ENCODE measurements around the gene C1D.
"Not testable (repeated sequence)": the region's sequence is repeated elsewhere in the genome, so short reads cannot be mapped to it uniquely, and the experiment has no call there.

C1D gene, protein sequence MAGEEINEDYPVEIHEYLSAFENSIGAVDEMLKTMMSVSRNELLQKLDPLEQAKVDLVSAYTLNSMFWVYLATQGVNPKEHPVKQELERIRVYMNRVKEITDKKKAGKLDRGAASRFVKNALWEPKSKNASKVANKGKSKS

DNA sequence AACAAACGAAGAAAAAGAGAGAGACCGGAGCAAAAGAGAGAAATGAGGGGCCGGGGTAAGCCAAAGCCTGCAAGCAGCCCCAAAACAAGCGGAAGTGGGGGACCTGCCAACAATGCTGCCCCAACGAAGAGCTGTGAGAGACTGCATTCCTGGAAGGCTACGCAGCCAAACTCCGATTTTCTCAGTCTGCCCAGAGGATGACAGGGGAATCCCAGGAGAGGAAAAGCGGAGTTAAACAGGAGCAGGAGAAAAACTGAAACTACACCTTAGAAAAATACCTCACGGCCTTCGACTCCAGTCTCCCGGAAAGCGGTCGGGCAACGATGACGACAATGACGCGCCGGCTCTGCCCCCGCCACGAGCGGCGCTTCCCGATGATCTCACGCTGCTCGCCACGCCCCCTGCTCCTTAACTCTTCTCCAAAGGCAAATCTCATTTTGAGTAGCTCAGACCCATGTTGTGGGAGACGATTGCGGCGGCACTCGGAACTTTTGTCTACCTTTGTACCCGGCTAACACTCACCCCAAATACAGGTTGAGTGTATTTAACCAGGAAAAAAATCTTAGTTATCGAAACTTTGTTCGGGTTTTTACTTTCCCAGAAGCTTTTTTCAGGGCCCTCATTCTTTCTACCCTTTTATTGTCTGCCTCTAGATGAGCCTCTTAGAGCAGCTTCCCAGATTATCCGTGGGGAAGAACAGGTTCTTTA is at the start of gene C1D:
TSS of gene C1D (minus strand) at position 325 of the 708 bp plus-strand sequence. CDS start 15,694 bp downstream, outside the sequence.
- DNase-seq, result peak; percentile 97

DNA sequence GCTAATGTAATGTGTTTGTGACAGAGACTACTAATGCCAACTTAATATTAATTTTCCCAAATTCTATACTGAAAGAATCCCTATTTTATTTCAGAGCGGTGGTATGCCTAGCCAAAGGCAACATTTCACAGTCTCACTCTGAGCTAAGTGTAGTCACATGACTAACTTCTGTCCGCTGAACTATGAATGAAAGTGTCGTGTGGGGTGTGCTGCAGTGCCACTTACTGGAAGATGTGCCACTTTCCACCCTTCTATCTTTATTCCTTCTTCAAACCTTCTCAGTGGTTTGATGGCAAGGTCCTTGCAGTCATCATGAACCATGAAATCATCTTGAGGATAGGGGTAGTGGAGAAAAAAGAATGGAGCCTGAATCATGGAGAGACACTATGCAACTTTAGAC is 47.3 kb upstream of the C1D start:
- no peak for DNase-seq

DNA sequence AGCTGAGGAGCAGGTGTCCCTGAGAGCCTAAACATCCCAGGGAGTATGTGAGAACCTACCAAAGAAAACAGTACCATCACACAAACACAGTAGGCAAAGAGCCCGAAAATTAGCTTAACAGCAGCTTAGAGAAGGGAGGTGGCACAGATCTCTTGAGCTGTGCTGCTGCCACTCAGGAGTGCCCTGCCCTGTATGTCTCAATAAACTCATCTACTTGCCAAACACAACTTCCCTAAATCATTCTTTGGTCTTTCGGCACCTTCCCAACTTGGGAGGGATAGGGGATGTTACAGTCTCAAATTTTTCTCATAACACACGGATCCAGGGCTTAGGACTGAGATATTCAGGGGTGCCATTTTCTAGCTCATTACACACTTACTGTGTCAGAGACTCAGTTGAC is 45.3 kb upstream of the C1D start:
- DNase-seq, result no peak

DNA sequence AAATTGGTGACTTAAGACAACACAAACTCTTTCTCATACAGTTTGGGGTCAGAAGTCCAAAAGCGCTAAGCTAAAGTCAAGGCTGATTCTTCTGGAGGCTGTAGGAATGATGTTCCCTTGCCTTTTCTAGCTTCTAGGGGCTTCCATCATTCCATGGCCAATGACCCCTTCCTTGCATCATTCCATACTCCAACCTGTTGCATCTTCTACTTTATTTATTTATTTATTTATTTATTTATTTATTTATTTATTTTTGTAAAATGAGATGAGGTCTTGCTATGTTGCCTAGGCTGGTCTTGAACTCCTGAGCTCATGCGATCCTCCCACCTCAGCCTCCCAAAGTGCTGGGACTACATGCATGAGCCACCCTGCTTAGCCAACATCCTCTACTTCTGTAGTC is 44.7 kb upstream of the C1D start:
- no peak for DNase-seq

DNA sequence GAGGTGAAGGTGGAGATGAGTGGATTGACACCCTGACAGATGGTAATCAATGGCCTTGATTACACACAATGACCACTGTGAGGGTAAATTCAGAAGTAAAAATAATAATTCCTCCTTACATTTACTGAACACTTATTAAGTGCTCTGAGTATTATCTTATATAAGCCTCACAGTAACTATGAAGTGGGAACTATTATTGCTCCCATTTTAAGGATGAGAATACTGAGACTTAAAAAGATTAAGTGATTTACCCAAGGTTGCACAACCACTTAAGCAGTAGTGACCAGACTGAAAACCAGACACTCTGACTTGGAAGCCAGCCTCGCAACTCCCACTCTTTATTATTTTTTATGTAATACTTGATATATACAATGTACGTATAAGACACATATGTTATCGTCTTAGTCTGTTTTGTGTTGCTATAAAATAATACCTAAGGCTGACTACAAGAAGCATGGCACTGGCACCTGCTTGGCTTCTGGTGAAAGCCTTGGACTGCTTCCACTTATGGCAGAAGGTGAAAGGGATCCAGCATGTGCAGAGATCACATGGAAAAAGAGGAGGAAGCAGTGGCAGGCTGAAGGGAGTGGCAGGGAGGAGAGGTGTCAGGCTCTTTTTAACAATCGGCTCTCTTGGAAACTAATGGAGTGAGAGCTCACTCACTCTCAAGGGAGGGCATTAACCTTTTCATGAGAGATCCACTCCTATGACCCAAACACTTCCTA is 41.5 kb upstream of the C1D start:
- DNase-seq, result no peak

DNA sequence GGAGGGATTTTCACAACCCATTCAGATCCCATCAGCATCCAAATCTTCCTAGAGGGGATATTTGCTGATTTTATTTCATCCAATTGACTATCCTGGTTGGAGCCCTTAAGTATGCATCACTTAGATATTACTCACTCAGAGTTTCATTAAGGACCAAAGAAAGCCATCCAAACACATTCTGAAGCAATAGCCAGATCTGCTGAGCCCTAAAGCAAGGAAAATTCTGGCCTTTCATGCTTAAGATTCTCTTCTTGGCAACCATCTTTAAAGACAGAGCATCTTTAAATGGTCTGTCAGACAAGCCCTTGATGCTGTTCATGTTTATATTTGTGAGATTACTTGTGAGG is 40.9 kb upstream of the C1D start:
- DNase-seq, result no peak

DNA sequence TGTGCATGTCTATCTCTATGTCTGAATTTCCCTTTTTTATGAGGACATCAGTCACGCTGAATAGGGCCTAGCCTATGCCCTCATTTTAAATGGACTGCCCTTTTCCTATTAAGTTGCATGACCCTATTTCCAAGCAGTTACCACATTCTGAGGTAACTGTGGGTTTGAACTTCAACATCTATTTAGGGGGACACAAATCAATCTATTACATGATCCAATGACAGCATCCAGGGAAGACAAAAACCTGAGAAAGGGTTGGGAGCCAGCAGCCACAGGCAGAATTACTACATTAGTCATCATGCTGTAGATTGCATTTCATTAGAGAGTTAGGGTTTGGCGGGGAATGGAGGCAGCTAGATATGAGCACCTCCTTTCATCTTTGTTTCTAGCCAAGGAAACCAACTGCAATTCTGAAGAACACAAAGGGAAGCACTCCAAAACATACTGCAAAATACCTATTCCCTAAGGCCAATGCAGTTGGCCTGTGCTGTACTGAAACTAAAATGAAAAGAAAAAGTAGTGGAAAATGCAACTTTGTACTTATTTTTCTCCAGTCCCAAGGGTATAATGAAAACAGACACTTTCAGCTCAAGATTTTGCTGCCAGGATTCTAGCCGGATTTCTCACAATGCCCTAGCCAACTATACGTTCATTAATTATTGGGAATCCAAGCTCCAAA is 40.4 kb upstream of the C1D start:
- no peak for DNase-seq

DNA sequence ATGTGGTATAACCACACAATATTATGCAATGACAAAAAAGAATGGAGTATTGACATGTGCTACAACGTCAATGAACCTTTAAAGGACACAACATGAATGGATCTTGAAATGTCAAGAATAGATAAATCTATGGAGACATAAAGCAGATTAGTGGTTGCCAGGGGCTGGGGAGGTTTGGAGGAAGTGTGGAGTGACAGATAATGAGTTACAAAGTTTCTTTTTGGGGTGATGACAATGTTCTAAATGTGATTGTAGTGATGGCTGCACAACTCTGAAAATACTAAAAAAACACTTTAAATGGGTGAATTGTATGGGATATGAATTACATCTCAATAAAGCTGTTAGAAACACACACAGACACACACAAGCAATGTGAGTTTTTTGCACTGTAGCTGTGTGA is 37.4 kb upstream of the C1D start:
- DNase-seq, result no peak

DNA sequence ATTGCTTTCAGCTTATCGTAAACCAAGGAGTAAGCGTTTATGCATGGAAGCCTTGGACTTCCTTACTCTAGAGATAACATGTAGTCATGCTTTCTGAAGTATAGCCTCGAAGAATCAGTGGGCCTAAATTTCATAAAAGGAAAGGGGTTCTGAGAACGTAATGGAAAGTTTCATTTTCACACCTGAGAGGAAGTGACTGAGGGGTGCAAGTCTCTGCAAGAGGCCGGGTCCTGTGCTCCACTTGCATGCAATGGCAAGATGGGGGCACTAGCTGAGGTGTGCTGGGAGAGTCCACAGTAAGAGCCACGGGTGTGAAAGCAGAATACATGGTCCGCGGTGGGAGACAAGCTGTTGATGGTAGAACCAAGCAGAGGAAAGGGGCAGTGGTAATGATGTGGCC is 36.5 kb upstream of the C1D start:
- DNase-seq, result no peak

DNA sequence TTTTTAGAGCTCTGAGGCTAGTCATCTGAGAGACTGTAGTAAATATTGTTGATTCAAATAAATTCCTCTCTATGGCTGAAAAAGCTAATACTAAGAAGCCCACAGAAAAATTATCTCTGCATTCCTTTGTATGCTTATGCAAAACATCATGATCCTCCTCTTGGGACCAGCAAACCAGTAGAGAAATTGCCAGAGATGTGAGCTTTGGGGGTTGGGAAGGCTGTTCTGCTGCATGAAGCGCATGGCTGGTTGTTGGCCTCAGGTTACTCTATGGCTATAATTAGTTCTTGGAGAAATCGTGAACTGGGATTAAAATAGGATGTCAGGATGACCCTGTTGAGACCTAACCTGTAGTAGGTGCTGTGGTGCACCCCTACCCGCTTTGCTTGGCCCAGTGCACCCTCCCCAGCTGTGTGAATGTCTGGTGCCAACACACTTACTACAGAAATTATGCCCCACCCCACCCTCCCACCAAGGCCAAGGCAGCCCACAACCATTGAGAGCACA is 35.5 kb upstream of the C1D start:
- no peak for DNase-seq

DNA sequence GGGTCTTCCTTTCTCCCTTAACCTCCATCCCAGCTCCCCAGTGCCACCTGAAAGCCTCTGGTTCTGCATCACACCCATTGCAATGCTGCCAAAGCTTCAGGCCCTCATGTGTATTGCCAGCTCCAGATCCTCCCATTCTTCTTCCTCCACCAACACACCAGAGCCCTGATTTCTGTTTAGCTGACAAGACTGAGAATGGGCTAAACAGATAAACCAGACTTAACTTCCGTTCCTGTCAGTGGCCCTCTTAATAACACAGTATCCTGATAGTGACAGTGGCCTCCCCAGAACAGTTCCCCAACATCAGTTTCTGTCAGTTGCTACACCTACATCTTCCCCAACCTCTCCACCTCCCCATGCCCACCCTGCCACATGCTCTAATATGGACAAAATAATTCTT is 31.3 kb upstream of the C1D start:
- DNase-seq, result no peak

DNA sequence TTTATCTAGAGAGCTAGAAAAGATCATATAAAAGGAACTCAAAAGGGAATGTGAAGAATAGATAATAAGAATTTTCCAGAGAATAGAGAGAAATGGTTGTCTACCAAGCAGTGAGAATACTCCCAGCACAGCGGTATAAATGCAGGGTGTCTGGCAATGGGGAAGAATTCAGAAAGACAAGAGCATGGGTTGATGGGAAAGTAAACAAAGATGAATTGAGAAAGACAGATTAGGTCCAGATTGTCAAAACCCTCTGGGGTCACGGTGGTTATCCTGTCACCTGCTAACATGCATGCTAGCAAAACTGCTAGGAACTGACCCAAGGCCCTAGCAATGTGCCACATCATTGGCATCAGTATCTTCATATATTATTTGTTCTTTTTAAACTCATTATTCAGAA is 30.8 kb upstream of the C1D start:
- DNase-seq, result no peak

DNA sequence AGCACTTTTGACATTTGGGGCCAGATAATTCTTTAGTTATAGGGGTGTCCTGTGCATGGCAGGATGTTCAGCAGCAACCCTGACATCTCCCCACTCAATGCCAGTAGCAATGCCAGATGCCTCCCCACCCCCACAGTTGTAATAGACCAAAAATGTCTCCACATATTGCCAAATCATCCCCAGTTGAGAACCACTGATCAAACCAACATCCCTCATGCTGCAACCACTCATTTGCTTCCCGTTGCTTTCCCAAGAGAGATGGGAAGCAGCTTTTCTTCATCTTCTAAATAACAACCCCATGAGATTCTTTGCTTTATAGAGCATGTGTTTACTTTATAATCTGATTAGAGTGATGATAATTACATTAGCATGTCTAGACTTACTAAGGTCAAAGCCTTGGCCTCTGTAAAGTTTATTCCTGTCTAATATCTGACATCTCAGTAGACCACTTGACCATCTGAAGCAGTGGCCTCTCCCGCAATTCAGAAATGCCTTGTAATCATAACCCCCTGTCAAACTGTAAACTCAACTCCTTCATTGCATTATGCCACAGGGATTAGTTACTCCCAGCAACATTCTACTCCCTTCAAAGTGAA is 28.7 kb upstream of the C1D start:
- DNase-seq, result no peak

DNA sequence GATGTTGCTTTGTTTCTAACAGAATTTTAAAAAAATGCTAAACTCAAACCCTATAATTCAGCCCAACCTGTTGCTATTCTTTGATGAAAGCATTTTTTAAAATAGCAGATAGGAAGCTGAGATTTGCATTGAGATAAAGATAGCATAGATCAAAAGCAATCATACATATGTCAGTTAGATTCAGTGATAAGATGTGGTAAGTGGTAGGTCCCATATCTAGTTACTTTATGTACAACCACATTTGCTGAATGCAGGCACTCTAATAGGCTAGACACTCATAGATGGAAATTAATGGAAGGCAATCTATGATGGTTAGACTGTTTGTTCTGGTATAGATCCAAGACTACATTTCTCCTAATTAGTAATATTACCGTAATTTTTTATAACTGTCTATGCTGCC is 27.2 kb upstream of the C1D start:
- no peak for DNase-seq

DNA sequence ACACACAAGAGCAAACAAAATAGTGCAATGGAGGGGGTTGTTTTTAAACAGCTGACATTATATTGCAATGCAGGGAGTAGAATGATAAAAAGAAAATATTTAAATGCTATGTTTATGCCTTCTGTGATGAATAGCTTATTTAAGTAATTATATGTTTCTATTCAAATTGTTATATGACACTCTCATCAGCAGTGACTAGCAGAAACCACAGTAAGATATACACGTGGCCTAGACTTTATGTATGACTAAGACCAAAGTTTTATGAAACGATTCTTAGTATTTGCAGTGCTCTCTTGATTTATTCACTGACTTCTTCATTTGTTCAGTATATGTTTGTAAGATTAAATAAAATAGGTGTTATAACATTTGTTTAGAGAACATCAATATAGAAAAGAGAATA is 26.1 kb upstream of the C1D start:
- no peak for DNase-seq

DNA sequence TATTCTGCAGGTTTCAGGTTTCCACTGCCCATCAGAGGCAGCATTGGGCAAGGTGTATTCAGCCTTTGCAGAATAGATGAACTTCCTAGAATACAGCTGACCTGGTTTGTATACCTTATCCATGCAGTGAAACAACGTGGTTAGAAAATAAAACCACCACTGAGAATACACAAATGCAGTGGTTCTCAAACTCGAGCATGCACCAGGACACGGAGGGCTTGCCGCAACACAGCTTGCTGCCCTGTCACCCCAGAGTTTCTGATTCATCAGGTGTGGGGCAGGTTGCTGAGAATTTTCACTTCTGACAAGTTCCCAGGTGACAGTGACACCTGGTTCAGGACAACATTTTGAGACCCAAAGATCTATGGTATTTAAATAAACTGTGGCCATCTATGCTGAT is 23.4 kb upstream of the C1D start:
- no peak for DNase-seq

DNA sequence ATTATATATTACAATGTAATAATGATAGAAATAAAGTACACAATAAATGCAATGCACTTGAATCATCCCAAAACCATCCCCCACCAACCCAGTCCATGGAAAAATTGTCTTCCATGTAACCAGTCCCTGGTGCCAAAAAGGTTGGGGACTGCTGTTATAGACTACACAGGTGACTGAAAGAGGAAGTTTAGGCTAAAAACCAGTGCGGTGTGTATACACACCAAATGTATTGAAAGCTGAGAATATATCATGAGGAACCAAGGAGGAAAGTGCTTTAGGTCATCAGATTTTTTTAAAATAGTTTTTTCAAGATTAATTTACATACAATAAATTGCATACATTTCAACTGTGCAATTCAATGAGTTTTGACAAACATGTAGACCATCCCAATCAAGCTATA is 20.5 kb upstream of the C1D start:
- no peak for DNase-seq

DNA sequence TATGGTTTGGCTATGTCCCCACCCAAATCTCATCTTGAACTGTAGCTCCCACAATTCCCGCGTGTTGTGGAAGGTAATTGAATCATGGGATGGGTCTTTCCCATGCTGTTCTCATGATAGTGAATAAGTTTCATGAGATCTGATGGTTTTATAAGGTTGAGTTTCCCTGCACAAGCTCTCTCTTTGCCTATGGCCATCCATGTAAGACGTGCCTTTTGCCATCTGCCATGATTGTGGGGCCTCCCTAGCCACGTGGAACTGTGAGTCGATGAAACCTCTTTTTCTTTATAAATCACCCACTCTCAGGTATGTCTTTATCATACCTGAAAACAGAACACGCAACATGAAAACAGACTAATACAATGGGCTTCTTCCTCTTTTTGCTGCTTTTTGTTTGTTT is 11.2 kb upstream of the C1D start:
- no peak for DNase-seq

DNA sequence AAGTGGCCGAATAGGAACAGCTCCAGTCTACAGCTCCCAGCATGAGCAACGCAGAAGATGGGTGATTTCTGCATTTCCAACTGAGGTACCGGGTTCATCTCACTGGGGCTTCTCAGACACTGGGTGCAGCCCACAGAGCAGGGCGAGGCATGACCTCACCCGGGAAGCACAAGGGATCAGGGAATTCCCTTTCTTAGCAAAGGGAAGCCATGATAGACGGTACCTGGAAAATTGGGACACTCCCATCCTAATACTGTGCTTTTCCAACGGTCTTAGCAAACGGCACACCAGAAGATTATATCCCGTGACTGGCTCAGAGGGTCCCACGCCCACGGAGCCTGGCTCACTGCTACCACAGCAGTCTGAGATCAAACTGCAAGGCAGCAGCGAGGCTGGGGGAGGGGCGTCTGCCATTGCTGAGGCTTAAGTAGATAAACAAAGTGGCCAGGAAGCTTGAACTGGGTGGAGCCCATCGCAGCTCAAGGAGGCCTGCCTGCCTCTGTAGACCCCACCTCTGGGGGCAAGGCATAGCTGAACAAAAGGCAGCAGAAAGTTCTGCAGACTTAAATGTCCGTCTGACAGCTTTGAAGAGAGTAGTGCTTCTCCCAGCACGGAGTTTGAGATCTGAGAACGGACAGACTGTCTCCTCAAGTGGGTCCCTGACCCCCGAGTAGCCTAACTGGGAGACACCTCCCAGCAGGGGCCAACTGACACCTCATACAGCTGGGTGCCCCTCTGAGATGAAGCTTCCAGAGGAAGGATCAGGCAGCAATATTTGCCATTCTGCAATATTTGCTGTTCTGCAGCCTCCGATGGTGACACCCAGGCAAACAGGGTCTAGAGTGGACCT is 1.2 kb upstream of the C1D start:
- not testable (repeated sequence) for DNase-seq

DNA sequence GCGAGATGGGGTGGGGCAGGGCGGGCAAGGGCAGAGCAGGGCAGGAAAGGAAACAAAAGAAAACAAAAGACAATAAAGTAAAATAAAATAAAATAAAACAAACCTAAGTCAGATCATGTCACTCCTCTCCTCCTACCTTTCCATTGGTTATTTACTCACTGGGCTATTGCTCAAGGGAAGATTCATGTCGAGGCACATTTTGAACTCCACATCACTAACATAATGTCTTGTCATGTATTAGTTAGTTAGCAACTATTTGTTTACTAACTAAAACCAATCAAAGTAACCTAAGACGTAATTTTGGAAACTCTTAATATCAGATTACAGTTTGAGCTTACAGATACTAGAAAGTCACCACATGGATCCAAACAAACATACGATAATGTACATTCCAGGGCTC is 2.2 kb downstream of the C1D start:
- DNase-seq, result no peak

DNA sequence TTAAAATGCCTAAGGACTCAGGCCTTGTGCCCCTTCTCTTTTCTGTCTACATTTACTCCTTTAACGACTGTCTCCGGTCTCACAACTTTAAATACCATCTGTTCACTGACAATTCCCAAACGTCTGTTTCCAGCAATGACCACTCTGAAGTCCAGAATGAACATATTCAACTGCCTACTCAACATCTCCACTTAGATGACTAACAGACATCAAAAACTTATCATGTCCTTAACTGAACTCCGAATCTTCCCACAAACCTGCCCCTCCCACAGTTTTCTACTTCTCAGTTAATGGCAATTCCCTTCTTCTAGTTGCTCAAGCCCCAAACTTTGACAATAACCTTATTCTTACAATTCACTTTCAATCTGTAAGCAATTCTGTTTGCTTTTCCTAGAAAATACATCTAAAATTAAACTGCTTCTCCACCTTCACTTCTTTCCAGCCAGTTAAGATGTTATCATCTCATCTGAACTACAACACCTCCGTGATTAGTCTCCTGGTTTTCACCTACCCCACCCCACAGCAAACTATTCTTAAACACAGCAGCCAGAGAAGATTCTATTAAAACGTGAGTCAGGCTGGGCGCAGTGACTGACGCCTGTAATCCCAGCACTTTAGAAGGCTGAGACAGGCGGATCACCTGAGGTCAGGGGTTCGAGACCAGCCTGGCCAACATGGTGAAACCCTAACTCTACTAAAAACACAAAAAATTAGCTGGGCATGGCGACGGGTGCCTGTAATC is 2.8 kb downstream of the C1D start:
- no peak for DNase-seq
